GM21717 (cell line): ENCODE results near the gene BSND.

Experiments
- ATAC-seq: cut with Tn5 transposase; IDR thresholded peaks from one replicate; pipeline ENCODE4 v1.9.1; 2021; ENCODE audit warnings: mild to moderate bottlenecking, moderate library complexity; ENCODE audit not compliant: unreplicated experiment

BSND gene

DNA sequence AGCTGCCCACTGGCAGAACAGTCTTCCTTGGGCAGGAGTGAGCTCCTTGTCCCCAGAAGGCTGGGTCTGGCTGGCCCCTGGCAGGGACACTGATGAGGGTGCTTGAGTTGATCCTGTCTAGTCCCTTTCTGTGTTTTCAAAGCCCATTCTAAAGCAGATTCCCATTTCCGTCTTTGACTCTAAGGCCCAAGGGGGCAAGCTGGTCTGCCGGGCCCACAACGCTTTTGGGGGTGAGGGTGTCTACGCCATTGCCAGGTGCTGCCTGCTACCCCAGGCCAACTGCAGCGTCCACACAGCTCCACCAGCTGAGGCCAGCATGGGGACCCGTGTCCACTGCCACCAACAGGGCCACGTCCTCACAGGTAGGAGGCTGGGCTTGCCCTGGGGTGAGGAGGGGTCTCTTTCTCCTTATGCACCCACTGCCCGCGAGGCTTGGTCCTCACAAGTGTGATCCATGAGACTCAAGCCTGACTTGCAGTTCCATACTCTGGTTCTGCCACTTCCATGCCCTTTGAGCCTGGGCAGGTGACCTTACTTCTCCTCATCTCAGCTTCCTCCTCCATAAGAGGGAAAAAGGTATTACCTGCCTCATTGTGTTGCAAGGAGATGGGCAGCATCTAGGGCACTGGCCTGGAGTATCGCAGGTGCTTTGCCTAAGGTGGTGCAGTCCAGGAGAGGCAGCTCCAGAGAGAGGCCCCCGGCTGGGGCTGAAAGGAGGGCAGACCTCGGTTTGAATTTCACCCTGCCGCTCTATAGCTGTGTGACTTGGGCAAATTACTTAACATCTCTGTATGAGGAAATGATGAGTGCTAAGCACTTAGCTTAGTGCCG, 60.8 kb downstream of the BSND start:
- no peak for ATAC-seq

- peak; percentile 53 for ATAC-seq
These were observed 61.6 kb downstream of the BSND start for GRCh38 chr1:55060133-55060999.

DNA sequence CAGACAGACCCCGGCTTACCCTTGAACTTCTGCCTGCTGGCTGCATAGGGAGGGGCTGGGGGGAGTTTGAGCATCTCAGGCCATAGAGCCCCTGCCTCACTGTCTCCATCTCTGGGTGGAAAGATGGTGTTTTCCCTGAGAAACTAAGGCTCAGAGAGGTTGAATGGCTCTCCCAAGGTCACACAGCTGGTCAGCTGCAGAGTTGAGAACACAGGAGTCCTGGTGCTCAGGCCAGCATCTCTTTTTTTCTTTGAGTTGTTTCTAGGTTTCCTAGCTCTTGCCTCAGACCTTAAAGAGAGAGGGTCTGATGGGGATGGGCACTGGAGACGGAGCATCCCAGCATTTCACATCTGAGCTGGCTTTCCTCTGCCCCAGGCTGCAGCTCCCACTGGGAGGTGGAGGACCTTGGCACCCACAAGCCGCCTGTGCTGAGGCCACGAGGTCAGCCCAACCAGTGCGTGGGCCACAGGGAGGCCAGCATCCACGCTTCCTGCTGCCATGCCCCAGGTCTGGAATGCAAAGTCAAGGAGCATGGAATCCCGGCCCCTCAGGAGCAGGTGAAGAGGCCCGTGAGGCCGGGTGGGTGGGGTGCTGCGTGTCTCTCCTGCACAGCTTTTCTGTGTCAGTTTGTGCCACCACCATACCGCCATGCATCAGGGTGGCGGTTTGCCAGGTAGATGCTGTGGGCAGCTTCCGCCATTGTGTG, 62.4 kb downstream of the BSND start:
- ATAC-seq = no peak
